IPS-18c (cell line): ENCODE data around the gene GLRA3.
"Not testable (repeated sequence)": the region's sequence is repeated elsewhere in the genome, so short reads cannot be mapped to it uniquely, and the experiment has no call there.

Source experiments
- H3K4me3 ChIP-seq: 2 replicates; pipeline ENCODE4 v1.7.0; 2013; ENCODE audit warnings: low read depth, mild to moderate bottlenecking, low read length, moderate library complexity; ENCODE audit not compliant: insufficient read depth
- H3K9me3 ChIP-seq: one replicate; pipeline ENCODE4 v1.6.1; 2013; ENCODE audit warnings: mild to moderate bottlenecking, low read length, moderate library complexity; ENCODE audit not compliant: control insufficient read depth, insufficient read depth

GLRA3 gene

DNA sequence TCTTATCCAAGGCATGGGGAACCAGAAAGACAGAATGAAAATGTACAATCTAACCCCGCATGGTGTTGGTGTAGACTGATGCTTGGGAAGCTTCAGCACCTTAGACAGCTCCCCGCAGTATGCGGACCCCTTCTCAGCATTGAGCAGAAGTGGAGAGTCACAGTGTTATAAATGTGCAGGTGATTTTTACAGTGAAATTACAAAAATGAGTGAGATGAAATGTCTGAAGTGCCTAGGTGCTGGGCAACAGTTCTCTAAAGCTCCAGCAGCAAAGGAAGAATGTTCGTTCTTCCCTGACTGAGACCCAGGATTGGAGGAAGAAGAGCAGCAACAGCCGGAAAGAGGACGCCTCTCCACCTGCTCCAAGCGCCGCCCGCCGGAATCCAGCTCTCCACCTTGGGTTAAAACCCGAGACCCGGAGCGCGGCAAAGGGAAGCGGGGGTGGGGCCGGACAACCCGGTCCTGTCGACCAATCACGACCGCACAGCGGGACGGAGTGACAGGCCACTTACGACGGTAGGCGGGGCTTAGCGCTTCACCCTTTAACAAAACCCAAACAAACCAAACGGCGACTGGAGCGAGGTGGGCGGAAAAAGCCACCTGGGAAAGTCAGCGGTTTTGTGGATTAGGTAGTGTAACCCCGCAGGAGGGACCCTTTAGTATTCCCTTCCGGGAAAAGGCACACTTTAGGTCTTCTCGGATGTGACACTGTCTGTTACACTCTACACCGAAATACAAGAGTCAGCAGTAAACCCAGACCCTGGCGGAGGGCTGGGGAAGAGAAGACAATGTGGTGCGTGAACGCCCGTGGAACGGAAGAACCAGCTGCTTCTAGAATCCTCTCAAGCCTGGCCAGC is at the start of gene GLRA3:
Gene GLRA3, minus strand, starts transcription at position 403 of the 857 bp plus-strand sequence. CDS start 436 bp downstream, outside the sequence.
- no peaks in the 10 kb centered on the region for H3K9me3 ChIP-seq
- peak within 1 kb of the TSS; percentile 74 for H3K4me3 ChIP-seq

DNA sequence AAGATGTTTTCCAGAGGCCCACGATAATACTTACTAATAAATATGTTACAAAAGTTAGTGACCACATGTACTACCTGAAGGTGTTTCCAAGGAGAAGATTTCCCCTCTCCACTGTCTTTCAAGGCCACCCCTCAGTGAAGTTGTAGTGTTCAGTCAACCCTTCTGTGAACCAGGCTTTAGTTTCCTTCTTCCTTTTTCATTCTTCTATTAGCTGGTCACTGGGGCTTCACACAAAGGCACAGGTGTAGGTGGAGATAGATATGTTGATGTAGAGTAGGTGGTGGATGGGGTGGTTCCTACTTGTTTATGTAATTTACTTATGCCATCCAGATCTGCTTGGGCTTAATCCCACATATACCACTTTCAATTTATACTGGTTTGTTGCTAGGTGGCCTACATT is 45.9 kb upstream of the GLRA3 start:
- Histone ChIP-seq H3K9me3 (no peaks in the 10 kb centered on the region), H3K4me3 (no peak overlapping the region)

DNA sequence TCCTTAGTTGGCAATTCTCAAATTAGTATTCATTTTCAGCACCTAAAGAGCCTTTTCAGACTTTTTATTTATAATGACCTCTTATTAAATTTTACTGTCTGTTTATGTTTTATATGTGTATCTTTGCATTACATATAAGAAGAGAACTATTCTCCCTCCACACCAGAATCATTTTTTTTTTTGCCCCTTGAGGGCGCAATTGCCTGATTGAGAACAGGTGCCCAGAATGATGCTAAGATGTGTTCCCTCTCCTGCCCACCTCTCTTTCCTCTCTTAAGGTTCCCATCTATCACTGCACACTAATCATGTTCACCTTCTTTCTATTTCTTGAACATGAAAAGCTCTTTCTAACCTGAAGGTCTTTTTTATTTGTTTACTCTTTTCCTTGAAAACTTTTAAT is 44.9 kb upstream of the GLRA3 start:
- H3K4me3 ChIP-seq: no peak overlapping the region

DNA sequence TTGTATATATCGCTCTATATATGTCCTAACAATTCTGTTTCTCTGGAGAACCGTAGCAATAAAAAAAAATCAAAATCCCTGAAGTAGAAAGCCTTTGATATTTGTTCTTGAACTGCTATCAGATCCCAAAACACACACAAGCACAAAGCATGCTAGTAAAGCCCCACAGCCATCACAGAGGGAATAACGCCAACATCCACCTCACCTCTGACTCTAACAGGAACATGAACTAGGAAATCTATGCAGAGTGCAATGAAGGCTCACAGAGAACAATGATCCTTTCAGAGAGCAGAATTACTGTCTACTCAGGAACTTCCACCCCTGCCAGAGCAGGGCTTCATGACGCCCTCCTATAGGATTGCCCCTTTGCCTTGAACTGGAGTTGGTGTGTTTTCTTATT is 44.1 kb upstream of the GLRA3 start:
- not testable (repeated sequence) for H3K9me3 ChIP-seq, H3K4me3 ChIP-seq

More for the DNA sequence above, 44.9 kb upstream of the GLRA3 start:
- no peaks in the 10 kb centered on the region for H3K9me3 ChIP-seq

DNA sequence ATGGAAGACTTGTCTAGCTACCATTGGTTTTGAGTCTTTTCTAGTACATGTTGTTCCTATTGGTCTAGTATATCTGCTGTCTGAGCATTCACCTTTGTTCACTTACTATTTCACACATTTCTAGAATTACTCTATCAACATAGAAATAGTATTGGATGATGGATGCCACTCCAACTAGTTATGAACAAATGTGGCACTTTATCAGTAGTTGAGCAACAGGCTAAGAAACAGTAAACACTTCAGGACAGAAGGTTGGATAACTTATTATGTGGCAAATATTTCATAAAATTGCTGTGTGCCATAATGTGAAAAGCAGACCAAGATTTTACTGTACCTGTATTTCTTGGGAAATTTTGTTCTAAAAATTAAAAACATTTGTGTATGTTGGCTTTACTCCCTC is 42.4 kb upstream of the GLRA3 start:
- H3K9me3 ChIP-seq: no peaks in the 10 kb centered on the region
- H3K4me3 ChIP-seq: no peak overlapping the region

DNA sequence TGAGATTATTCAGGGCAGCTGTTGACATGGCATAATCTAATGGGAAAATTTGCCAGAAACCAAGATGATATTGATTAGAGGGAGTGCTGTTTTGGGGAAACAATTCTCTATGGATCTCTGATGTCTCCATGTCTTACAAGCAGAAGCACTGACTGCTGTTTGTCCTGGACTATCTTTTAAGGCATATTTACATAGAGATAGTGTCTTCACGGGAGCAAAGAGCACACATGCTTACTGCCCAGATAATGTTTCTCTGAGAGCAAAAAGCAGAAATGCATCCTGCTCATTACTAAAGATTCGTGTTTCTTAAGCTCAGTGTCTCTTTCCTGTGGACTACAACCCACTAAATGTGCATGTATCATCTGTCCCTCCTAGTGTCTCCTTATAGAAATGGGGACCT is 41.3 kb upstream of the GLRA3 start:
- H3K9me3 ChIP-seq: no peaks in the 10 kb centered on the region

DNA sequence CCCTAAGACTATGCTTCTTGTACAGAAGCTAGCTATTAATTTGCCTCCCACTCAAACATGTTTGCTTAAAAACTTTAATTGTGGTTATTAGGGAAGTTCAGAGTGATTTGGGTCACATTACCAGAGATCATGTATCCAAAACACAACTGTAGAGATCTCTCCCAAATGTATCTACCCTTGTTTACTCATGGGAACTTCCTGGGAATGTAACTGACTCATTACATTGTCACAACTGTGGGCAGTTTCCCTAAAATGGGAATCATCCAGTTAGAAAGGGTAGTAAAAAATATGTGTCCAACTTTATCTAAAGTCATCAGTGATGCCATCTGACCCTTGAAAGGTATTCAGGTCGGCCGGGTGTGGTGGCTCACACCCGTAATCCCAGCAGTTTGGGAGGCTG is 40.3 kb upstream of the GLRA3 start:
- H3K9me3 ChIP-seq: no peaks in the 10 kb centered on the region

More for the DNA sequence above, 41.3 kb upstream of the GLRA3 start:
- H3K4me3 ChIP-seq: no peak overlapping the region

DNA sequence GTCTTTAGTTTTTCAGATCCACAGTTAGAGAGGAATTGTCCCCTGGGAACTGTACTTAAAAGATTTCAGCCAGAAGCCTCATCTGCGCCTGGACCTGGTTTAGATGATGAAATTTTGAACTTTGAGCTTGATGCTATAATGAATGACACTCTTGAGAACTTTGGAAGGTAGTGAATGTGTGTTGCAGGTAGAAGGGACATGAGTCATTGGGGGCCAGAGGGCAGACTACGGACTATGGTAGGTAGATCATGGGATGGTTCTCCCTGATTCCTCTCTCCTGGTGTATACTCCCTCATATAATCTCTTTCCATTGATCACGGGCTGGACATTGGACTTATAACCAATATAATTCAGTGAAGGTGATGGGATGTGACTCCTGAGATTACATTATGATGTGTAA is 38.9 kb upstream of the GLRA3 start:
- no peaks in the 10 kb centered on the region for H3K9me3 ChIP-seq

More for the DNA sequence above, 40.3 kb upstream of the GLRA3 start:
- no peak overlapping the region for H3K4me3 ChIP-seq

DNA sequence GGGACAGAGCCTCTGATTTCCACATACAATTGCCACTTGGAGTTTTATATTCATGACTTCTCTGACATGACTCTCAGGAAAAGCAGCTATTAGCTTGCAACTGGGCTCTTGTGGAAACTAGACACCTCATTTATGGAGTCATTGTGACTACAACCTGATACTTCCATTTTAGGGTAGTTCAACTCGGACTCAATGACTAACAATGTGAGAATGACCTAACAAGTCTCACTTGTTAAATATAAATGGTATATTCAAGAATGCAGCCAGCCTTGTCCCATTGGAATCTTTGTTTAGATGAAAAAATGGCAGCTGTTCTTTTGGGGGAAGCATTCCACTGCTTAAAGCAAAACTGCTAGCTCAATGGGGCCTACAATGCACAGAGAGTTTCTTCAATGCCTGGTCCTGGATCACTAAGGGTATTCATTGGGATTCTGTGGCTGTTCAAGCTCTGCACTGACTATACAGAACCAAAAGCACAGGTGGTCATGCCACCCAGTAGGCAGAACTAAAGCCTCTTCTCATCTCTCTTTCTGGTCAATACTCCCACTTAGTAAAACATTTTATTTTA is 36.5 kb upstream of the GLRA3 start:
- H3K4me3 ChIP-seq: no peak overlapping the region

More for the DNA sequence above, 38.9 kb upstream of the GLRA3 start:
- no peak overlapping the region for H3K4me3 ChIP-seq

DNA sequence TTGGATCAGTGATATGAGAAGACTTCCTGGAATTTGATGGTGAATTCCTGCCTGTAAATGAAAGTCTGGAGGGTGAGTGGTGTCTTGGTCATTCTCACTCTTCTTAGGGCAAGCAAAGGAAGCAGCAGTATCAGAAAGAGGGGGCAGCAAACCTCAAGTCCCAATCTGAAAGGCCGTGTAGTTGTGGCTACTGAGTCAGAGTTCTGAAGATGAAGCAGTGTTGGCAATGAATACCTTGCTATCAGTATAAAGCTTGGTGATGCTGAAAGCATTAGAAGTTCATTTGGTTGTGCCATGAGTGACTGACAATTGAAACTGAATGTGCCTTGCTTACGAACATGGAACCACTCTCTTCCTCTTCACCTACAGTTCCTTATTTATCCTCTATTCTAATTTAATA is 35.0 kb upstream of the GLRA3 start:
- H3K9me3 ChIP-seq: no peaks in the 10 kb centered on the region
- H3K4me3 ChIP-seq: no peak overlapping the region

More for the DNA sequence above, 36.5 kb upstream of the GLRA3 start:
- H3K9me3 ChIP-seq: no peaks in the 10 kb centered on the region

DNA sequence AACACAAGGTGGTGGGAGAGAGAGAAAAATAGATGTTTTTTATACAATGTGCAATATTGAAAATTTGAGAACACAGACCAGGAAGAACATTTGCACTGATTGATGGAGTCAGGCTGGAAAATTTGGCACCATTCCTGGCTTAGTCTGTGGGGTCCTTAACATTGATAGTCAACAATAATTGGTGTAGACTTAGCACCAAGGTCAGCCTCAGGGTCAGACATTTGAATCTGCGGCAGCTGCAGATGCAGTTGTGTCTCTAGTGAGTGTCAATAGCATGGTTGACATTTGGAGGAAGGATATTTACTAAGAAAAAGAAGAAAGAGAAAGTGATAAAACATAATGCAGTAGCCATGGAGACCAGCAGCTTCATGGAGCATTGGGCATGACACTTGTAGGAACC is 31.5 kb upstream of the GLRA3 start:
- H3K4me3 ChIP-seq: no peak overlapping the region
- H3K9me3 ChIP-seq: no peaks in the 10 kb centered on the region

DNA sequence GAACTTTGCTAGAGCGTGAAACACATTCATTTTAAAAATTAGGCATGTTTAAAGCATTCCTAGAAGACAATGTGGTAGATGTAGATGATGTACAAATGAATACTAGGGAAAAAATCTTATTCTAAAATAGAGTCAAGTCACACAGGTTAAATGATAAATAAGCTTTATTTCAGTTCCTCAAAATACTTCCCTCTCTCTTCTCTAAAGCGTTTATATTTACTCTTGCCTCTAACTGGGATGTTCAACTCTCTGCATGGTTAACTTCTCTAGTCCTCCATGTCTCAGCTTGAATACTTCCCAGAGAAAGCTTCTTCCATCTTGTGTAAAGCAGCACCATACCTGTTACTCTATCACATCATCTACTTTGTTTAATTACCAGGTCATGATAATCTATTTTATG is 30.9 kb upstream of the GLRA3 start:
- Histone ChIP-seq H3K4me3 (no peak overlapping the region), H3K9me3 (no peaks in the 10 kb centered on the region)

DNA sequence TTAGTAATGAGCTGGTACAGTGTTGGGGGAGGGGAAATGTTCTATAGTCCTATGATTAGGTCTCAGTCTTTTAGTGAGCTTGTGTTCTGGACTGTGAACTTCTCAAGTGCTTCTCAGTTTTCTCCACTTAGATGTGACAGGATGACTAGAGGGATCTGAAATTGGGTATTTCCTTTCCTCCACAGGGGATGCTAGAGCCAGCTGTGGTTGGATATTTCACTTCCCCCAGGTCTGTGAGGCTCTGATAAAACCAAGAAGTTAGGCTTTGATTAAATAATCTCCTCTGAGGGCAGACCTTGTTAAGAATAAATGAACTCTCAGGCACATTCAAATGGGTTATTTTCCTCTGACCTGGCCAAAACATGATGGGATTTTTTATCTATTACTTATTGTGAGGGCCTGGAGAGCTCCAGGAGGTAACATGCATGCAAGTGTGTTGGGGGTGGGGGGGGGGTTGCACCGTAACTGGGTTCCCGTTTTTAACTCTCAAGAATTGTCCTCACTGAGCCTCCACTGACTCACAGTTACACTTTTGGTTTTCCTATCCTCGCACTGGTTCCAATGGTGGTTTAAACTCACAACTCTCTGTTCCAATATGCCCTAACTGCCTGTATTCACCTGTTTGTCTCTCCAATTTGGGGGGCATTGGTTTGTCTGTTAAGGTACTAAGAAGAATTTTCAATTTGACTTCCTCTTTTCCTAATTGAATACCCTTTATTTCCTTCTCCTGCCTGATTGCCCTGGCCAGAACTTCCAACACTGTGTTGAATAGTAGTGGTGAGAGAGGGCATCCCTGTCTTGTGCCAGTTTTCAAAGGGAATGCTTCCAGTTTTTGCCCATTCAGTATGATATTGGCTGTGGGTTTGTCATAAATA is 28.1 kb upstream of the GLRA3 start:
- H3K9me3 ChIP-seq: no peaks in the 10 kb centered on the region
- no peak overlapping the region for H3K4me3 ChIP-seq

DNA sequence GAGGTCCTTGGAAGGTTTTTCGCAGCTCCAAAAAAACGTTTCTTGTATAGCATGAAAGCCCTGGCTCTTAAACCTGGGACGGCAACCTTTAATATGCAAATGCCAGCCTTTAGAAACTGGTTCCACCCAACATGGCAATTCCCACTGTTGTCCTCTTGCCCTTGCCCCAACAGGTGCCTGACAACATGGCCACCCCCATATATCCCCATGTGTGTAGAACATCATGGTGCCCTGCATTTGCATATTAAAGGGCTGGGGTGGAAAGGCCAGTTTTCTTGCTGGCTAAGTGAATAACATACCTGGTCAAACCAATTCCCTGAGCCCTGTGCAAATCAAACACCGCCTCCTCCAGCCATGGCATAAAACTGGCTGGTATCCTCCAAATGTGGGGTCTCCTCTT is 26.0 kb upstream of the GLRA3 start:
- H3K9me3 ChIP-seq: no peaks in the 10 kb centered on the region
- no peak overlapping the region for H3K4me3 ChIP-seq

DNA sequence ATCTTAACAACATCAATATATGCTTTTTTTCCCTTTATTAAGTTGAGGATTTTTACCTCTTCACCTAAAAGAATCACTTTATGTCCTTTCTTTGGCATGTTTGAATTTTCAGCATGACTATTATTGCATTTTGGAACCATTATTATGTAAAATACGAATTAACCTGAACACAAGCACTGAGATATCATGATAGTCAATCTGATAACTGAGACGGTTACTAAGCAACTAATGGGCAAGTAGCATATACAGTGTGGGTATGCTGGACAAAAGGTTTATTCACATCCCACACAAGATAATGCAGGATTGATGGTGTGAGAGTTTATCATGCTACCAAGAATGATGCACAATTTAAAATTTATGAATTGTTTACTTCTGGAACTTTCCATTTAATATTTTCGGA is 24.6 kb upstream of the GLRA3 start:
- H3K4me3 ChIP-seq: no peak overlapping the region

DNA sequence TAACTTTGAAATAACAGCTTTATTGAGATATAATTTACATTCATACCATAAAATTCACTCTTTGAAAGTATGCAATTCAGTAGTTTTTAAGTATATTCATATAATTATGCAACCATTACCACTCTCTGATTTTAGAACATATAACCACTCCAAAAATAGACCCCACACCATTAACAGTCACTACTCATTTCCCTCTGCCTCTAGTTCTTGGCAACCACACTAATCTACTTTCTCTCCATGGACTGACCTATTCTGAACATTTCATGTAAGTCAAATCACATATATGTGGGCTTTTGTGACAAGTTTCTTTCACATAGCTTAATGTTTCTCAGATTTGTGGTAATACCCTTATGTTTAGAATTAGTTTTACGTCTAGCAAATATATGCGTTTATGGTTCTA is 19.5 kb upstream of the GLRA3 start:
- no peaks in the 10 kb centered on the region for H3K9me3 ChIP-seq

More for the DNA sequence above, 24.6 kb upstream of the GLRA3 start:
- no peaks in the 10 kb centered on the region for H3K9me3 ChIP-seq

DNA sequence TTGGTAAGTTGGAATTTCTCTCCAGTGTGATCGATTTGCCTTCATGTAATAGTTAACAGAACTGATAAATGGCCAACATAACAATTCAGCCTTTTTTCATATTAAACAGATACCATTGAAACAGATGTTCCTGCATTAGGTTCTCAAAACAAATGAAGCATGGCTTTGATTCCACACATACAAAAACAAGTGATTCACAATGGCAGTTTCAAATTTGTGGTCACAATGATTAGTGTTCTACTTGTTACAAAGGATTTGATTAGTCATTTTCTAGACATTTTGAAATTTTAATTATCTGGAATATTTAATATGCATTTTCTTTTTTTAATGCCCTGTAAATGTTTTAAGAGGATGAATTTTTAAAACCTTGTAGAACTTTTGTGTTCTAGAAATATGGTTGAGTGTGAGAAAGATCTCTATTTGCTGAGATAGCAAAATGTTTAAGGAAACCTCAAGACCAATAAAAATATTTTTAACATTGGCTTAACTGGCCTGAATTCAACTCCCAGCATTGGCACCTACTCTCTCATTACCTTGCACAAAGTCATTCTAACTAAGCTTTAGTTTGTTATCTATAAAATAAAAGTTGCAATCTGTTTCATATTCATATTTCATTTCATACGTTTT is 18.9 kb upstream of the GLRA3 start:
- Histone ChIP-seq H3K4me3 (no peak overlapping the region), H3K9me3 (no peaks in the 10 kb centered on the region)

More for the DNA sequence above, 19.5 kb upstream of the GLRA3 start:
- no peak overlapping the region for H3K4me3 ChIP-seq
